ENCODE results near the gene LCN15.
"Not testable (repeated sequence)": the region's sequence is repeated elsewhere in the genome, so short reads cannot be mapped to it uniquely, and the experiment has no call there.

The LCN15 gene

DNA sequence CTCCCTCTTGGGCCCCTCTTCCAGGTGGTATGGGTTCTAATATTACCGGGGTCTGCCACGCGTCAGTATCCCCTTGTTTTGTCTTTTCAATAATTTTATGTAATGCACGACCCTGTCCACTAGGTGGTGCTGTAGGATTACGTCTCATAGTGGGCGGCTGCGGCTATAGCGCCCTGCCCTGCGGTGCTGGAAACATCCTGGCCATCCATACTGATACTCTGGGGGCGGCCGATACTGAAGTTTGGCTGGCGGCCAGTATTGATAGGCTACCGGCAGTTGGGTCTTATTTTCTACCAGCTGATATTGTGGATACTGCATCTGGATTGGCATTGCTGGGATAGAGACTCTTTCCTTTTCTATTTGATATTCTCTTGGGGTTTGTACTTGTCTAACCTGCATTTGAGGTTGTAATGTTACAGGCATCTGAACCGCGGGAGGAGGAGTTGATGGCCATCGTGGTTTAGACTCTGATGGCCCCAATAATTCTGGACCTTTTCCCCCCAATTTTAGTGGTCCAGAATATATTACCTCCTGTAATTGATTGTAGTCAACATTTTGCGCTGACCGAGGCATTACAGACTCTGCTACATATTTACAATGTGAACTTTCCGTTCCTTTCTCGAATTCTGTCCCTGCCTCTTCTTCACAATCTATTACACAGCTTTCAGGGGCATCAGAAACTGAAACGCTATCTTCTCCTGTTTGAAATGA is 23.5 kb upstream of the LCN15 start:
- H3K4me3 Mint-ChIP-seq = no peak overlapping the region
- H3K36me3 Mint-ChIP-seq = no peaks in the 10 kb centered on the region
- peaks cover 18% of the 10 kb centered on the region for H3K27me3 Mint-ChIP-seq
- H3K27ac Mint-ChIP-seq = no peak overlapping the region
- no peaks in the 10 kb centered on the region for H3K9me3 Mint-ChIP-seq
- H3K4me1 Mint-ChIP-seq = peaks cover 43% of the 10 kb centered on the region
- no peak for ATAC-seq

DNA sequence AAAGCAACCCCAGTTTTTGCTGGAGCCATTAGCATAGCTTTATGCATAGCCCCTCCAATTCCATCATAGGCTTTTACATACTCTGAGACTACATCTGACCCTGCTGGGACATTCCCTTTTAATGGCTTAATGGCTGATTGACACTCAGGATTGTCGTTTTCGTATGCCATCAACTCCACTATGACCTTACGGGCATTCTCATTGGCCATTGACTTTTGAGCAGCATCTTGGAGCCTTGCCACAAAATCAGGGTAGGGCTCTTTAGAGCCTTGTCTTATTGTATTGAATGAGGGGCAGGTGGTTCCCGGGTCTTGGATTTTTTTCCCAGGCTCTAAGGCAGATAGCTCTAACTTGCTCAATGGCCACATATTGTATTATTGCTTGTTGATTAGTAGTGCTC is 22.7 kb upstream of the LCN15 start:
- not testable (repeated sequence) for H3K36me3 Mint-ChIP-seq, ATAC-seq, H3K9me3 Mint-ChIP-seq, H3K27ac Mint-ChIP-seq, H3K4me3 Mint-ChIP-seq
- peaks cover 36% of the 10 kb centered on the region for H3K4me1 Mint-ChIP-seq
- peaks cover 18% of the 10 kb centered on the region for H3K27me3 Mint-ChIP-seq

DNA sequence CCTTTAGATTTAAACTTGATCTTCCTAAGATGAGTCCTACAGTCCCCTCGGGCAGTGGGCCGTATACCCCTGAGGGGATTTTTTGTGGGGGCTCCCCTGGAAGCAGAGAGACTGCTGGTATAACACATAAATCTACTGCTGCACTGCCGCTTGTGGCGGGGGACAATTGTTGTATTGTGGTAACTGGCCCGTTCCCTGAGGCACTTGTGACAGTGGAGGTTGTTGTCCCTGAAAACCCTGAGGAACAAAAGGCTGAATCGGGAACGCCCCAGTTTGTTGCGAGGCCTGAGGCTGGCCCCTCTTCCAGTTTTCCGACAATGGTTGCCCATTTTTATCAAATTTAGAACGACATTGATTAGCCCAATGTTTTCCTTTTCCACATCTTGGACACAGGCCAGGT is 22.1 kb upstream of the LCN15 start:
- Mint-ChIP-seq H3K27ac (no peak overlapping the region), H3K27me3 (peaks cover 18% of the 10 kb centered on the region), H3K4me3 (no peak overlapping the region), H3K9me3 (no peaks in the 10 kb centered on the region), H3K36me3 (no peaks in the 10 kb centered on the region), H3K4me1 (peaks cover 31% of the 10 kb centered on the region)
- ATAC-seq = no peak

DNA sequence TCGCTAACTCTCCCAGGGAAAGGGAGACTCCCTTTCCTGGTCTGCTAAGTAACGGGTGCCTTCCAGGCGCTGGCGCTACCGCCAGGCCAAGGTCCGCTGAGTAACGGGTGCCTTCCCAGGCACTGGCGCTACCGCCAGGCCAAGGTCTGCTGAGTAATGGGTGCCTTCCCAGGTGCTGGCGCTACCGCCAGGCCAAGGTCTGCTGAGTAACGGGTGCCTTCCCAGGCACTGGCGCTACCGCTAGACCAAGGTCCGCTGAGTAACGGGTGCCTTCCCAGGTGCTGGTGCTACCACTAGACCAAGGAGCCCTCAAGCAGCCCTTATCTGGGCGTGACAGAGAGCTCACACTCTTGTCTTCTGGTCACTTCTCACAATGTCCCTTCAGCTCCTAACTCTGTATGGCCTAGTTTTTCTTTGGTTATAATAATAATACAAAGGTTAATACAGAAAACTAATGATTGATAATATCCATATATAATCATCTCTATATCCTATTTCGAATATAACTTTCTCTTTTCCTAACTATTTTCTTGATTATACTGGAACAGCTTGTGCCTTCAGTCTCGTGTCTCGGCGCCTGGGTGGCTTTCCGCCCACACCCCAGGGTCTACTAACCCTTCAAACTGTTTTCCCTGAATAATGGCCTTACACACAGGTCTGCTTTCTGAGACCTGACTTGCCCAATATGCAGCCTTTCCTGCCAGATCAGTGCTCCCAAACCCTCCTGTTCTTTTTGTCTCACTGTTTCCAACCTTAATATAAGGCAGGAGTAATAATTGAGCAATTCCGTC is 21.4 kb upstream of the LCN15 start:
- H3K9me3 Mint-ChIP-seq, H3K4me3 Mint-ChIP-seq, H3K36me3 Mint-ChIP-seq, ATAC-seq, H3K27ac Mint-ChIP-seq: not testable (repeated sequence)
- Mint-ChIP-seq H3K27me3 (peaks cover 18% of the 10 kb centered on the region), H3K4me1 (peaks cover 27% of the 10 kb centered on the region)

DNA sequence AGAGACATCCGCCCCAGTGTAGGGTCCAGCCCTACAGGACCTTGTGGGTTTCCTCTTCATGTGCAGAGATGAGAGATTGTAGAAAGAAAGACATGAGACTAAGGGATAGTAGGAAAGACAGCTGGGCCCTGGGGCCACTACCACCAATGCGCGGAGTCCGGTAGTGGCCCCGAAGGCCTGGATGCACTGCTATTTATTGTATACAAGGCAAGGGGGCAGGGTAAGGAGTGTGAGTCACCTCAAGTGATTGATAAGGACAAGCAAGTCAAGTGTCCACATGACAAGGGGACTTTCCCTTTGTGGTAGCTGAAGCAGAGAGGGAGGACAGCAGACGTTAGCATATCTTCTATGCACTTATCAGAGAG is 20.7 kb upstream of the LCN15 start:
- Mint-ChIP-seq H3K36me3 (no peaks in the 10 kb centered on the region), H3K27me3 (peaks cover 18% of the 10 kb centered on the region), H3K4me3 (no peak overlapping the region), H3K4me1 (peaks cover 27% of the 10 kb centered on the region), H3K9me3 (no peaks in the 10 kb centered on the region), H3K27ac (no peak overlapping the region)
- ATAC-seq = no peak

DNA sequence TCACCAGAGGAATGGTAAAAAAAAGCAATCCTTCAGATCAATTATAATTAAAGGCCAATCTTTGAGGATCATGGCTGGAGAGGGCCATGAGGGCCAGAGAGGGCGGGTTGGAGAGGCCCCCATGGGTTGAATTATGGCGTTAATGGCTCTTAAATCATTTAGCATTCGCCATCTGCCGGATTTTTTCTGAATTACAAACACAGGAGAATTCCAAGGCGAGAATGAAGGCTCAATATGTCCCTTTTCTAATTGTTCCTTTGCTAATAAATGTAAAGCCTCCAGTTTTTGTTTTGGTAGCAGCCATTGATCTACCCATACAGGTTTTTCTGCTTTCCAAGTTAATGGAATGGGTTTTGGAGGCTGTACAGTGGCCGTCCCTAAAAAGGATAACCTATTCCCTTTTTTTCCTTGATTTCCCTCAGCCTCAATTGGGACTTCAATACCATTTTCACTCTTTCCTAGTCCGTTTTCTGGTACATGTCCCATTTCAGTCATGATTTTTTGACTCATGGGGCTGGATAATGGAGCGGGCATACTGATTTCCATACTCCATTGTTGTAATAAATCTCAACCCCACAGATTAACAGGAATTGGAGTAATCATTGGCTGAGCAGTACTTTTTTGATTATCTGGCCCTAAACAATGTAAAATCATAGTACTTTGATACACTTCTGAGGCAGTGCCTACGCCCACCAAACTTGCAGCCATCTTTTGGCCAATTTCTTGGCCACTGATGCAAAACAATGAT is 20.1 kb upstream of the LCN15 start:
- H3K4me1 Mint-ChIP-seq = peaks cover 27% of the 10 kb centered on the region
- H3K27ac Mint-ChIP-seq = no peak overlapping the region

DNA sequence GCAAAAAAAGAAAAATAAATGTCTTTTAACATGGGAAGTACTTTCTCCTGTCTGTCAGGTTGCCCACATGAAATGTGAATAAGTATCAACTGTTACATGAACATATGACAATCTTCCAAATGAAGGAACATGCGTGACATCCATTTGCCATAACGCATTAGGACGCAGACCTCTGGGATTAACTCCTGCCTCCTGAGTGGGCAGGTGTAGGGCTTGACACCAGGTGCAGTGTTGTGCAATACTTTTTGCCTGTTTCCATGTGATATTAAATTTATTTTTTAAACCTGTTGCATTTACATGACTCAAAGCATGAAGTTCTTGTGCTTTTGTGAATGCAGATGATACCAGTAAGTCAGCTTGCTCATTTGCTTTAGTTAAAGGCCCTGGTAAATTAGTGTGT is 18.1 kb upstream of the LCN15 start:
- Mint-ChIP-seq H3K27ac (no peak overlapping the region), H3K4me1 (peaks cover 18% of the 10 kb centered on the region), H3K9me3 (no peaks in the 10 kb centered on the region), H3K4me3 (no peak overlapping the region), H3K36me3 (no peaks in the 10 kb centered on the region), H3K27me3 (peaks cover 37% of the 10 kb centered on the region)
- ATAC-seq = no peak

More for the DNA sequence above, 20.1 kb upstream of the LCN15 start:
- H3K36me3 Mint-ChIP-seq = no peaks in the 10 kb centered on the region
- H3K27me3 Mint-ChIP-seq = peaks cover 20% of the 10 kb centered on the region
- H3K4me3 Mint-ChIP-seq = no peak overlapping the region
- H3K9me3 Mint-ChIP-seq = no peaks in the 10 kb centered on the region
- no peak for ATAC-seq

DNA sequence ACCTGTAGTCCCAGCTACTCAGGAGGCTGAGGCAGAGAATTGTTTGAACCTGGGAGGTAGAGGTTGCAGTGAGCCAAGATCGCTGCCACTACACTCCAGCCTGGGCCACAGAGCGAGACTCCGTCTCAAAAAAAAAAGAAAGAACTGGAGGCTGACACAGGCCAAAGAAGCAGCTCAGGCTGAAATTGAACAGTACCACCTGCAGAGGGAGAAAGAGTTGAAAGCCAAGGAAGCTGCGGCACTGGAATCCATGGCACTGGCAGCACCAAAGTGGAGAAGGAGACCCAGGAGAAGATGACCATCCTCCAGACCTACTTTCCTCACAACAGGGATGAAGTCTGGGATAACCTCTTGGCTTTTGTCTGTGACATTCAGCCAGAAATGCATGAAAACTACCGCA is 15.5 kb upstream of the LCN15 start:
- Mint-ChIP-seq H3K9me3 (no peaks in the 10 kb centered on the region), H3K27ac (no peak overlapping the region), H3K4me1 (peaks cover 16% of the 10 kb centered on the region), H3K4me3 (no peak overlapping the region), H3K27me3 (peaks cover 30% of the 10 kb centered on the region), H3K36me3 (no peaks in the 10 kb centered on the region)
- ATAC-seq = no peak

DNA sequence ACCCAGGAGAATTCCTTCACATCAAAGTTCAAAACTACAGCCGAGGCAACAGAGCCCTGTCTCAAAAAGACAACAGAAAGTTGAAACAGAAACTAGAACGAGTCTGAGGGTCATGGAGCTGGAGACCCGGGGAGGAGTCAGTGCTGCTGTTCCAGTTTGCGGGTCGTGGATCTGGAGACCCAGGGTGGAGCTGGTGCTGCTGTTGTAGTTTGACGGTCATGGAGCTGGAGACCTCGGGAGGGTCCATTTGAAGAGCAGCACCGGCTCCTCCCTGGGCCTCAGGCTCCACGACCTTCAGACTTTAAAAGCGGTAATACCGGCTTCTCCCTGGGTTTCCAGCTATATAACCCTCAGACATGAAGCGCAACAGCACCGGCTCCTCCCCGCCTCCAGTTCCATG is 13.0 kb upstream of the LCN15 start:
- peaks cover 6% of the 10 kb centered on the region for H3K9me3 Mint-ChIP-seq
- peaks cover 14% of the 10 kb centered on the region for H3K4me1 Mint-ChIP-seq
- no peak overlapping the region for H3K27ac Mint-ChIP-seq
- peaks cover 30% of the 10 kb centered on the region for H3K27me3 Mint-ChIP-seq
- H3K36me3 Mint-ChIP-seq = peaks cover 6% of the 10 kb centered on the region
- ATAC-seq = no peak
- no peak overlapping the region for H3K4me3 Mint-ChIP-seq

DNA sequence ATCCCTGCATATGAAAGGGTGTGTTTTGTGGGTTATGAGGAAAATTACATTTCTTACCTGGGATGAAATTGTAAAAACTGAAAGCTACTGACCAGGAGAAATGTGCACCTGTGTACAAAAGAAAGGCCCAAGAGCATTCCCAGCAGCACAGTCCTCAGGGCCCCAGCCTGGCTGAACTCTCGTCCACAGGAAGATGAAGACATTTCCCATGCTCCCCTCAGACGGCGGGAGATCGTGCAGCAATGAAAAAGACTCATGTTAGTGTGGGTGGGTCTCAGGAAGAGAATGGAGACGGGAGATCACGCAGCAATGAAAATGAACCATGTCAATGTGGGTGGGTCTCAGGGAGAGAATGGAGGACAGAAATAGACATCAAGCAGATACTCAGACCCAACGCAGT is 12.6 kb upstream of the LCN15 start:
- no peak overlapping the region for H3K4me3 Mint-ChIP-seq

DNA sequence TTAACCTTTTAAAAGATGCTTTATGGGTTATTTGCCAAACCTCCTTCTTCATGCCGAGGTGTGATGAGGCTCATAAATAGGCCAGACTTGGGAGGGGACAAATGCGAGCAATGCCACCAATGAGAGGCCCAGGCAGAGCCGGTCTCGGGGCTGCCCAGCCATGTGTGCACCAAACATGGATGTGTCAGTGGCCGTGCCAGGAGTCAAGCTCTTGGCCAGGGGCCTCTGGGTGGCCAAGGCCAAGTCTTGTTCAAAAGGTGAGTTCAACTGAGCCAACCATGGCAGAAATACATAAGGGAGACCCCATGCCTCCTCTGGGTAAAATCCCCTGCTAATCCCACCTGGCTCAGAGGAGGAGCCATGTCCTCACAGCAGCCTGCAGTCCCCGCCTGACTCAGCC is 10.9 kb upstream of the LCN15 start:
- no peak for ATAC-seq
- H3K27ac Mint-ChIP-seq = no peak overlapping the region
- peaks cover 6% of the 10 kb centered on the region for H3K9me3 Mint-ChIP-seq
- H3K4me1 Mint-ChIP-seq = peaks cover 14% of the 10 kb centered on the region
- peaks cover 31% of the 10 kb centered on the region for H3K27me3 Mint-ChIP-seq
- no peak overlapping the region for H3K4me3 Mint-ChIP-seq
- H3K36me3 Mint-ChIP-seq = peaks cover 6% of the 10 kb centered on the region

More for the DNA sequence above, 12.6 kb upstream of the LCN15 start:
- no peak for ATAC-seq
- Mint-ChIP-seq H3K9me3 (peaks cover 6% of the 10 kb centered on the region), H3K4me1 (peaks cover 14% of the 10 kb centered on the region), H3K36me3 (peaks cover 6% of the 10 kb centered on the region), H3K27ac (no peak overlapping the region), H3K27me3 (peaks cover 30% of the 10 kb centered on the region)

DNA sequence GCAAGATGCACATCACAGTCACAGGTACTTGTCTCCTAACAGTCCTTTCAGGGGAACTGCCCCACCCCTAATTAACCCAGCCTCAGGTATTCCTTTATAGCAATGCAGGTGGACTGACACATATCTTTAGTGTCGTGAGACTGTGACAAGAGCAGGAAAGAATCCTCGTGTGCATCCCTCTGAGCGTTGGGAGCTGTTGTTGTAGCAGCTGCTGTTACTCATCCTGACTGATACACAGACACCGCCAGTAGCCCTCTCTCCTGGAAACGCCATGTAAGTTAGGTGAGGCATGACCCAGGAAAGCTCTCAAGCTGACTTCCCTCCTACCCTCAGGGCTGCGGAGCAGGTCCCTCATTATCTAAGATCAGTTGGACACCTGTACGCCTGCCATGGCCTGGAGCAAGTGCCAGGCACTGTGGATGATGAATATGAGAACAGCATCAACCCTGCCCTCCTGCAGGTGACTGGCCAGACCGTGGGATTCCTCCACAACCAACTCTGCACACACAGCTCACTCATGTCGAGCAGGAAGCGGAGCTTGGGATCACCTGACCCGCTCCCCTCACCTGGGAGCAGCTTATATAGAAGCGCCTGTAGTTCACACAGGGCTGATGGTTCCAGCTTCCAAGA is 10.2 kb upstream of the LCN15 start:
- peaks cover 6% of the 10 kb centered on the region for H3K36me3 Mint-ChIP-seq
- no peak overlapping the region for H3K4me3 Mint-ChIP-seq
- H3K27me3 Mint-ChIP-seq = peaks cover 37% of the 10 kb centered on the region
- no peak for ATAC-seq
- H3K9me3 Mint-ChIP-seq = peaks cover 6% of the 10 kb centered on the region
- H3K4me1 Mint-ChIP-seq = peaks cover 20% of the 10 kb centered on the region
- H3K27ac Mint-ChIP-seq = no peak overlapping the region

DNA sequence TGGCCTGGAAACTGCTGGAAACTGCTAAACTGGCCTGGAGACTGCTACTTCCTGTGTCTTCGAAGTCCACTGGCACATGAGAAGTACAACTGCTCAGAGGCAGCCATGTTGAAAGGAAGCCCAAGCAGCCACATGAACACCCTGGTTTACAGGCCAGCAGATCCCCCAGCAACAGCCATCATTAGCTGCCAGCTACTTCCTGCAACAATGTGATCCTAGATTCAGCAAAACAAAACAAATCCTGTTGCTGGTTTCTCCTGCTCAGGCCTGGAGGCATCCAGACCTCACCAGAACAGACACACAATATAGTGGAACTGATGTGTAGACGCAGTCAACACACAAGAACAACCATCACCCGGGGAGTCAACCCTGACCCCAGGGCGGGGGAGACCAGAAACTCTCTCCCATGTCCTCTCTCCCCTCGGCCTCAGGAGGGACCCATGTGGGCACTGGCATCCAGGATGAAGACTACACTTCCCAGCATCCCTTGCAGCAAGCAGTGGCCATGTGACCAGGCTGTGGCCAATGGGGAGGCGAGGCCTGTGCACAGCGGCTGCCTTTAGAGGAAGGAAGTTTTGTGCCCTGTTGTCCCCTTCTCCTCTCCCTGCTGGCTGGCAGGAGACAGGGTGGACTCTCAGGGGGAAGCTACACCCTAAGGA is 9.2 kb upstream of the LCN15 start:
- Mint-ChIP-seq H3K36me3 (peaks cover 6% of the 10 kb centered on the region), H3K4me1 (peaks cover 22% of the 10 kb centered on the region), H3K27ac (no peak overlapping the region), H3K4me3 (no peak overlapping the region), H3K9me3 (peaks cover 6% of the 10 kb centered on the region), H3K27me3 (peaks cover 28% of the 10 kb centered on the region)
- ATAC-seq = peak; percentile 78

DNA sequence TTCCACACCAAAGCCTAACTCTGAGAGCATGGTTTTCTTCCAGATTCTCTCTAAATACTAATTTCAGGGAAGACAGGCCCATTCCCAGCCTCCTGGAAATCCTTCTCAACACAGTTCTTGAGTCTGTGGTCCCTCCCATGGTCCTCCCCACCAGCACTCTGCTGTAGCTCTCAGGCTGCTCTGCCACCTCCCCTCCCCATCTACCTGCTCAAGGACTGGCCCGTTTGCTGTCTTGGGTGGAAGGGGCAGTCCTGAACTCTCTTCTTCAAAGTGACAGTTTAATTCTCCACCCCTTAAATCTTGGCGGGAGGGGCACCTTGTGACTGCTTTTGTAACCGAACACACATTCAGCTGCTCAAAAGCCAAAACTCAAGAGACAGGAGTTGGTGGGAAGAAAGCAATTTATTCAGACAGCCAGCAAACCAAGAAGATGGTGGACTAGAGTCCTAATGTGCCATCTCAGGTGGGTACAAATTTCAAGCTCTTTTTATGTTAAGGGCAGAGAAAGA is 7.6 kb upstream of the LCN15 start:
- Mint-ChIP-seq H3K9me3 (peaks cover 6% of the 10 kb centered on the region), H3K4me3 (no peak overlapping the region), H3K27me3 (peaks cover 12% of the 10 kb centered on the region), H3K27ac (no peak overlapping the region), H3K36me3 (peaks cover 6% of the 10 kb centered on the region), H3K4me1 (peaks cover 35% of the 10 kb centered on the region)
- ATAC-seq = no peak

Measured in stimulated activated memory B cell treated with anti-CD40 and anti-IgM and Interleukin-4, amounts not matched to agents 10 μg/mL and 1 μg/mL and 100 μg/mL, for 72 hours (primary cell).